AG09319 (cell line): Measurements from ENCODE around the gene AVEN.

Source experiments
- DNase-seq: peaks from one replicate; pipeline ENCODE4 v3.0.0-alpha.2; 2010; ENCODE audit warnings: low read depth; ENCODE audit errors: extremely low read depth
- TF ChIP-seq, protein P1 (sequence below): IDR thresholded peaks from 2 replicates; pipeline ENCODE4 v1.5.1; 2011; ENCODE audit warnings: low read depth, mild to moderate bottlenecking, inconsistent platforms, low read length, moderate library complexity

The AVEN gene

GRCh38 chr15:33882921-33883320 is 156.1 kb downstream of the AVEN start:
- TF ChIP-seq, protein P1, sequence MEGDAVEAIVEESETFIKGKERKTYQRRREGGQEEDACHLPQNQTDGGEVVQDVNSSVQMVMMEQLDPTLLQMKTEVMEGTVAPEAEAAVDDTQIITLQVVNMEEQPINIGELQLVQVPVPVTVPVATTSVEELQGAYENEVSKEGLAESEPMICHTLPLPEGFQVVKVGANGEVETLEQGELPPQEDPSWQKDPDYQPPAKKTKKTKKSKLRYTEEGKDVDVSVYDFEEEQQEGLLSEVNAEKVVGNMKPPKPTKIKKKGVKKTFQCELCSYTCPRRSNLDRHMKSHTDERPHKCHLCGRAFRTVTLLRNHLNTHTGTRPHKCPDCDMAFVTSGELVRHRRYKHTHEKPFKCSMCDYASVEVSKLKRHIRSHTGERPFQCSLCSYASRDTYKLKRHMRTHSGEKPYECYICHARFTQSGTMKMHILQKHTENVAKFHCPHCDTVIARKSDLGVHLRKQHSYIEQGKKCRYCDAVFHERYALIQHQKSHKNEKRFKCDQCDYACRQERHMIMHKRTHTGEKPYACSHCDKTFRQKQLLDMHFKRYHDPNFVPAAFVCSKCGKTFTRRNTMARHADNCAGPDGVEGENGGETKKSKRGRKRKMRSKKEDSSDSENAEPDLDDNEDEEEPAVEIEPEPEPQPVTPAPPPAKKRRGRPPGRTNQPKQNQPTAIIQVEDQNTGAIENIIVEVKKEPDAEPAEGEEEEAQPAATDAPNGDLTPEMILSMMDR: no peak
- DNase-seq: no peak

GRCh38 chr15:33874156-33874555 is 164.8 kb downstream of the AVEN start:
- TF ChIP-seq, protein P1: no peak

GRCh38 chr15:33872416-33873106 is 166.4 kb downstream of the AVEN start:
- TF ChIP-seq, protein P1: no peak
- DNase-seq: no peak

More at GRCh38 chr15:33874156-33874555, 164.8 kb downstream of the AVEN start:
- no peak for DNase-seq

DNA sequence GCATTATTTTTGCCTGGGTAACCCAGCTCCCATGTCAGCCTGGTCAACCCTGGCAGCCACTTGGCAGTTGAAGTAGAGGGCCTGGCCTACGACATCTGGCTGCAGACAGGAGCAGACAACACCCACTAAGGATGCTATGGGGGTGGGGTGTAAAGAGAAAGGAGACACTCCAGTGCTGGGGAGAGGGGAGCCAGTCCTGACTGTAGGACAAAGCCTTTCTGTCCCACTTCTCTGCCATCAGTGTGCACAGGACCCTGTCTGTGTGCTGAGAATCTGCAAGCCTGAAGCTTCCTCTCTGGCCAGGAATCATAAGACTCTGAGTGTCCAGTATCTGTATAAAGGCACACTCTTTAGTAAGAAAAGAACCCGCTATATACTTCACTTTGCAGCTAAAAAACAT is 167.0 kb downstream of the AVEN start:
- DNase-seq: no peak
- TF ChIP-seq, protein P1: no peak

DNA sequence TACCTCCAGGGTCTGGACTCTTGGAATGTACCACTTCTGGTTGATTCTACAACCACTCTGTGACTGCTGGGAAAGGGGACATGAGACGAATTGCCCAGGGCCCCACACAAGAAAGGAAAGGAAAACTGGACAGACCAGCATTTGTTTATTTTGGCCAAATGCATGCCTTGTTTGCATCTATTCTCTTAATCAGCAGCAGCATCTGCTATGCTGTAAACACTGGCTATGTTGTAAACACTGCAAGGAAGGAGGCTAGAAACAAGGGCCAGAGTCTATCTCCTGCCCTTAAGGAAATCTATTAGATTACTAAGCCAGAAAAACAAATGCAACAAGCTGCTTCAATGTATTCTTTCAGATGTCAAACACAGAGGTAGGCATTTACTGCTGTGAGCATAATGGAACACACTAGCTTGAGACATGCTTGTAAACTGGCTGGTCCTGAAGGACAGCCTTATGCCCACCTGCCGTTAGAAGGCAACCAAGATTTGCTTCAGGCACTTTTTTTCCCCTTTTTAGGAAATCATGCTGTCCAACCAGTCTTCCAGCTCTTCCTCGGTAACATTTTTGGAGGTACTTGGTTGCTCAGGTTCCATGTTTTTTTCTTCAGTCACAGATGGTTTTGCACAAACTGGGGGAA is 172.8 kb downstream of the AVEN start:
- no peak for DNase-seq
- TF ChIP-seq, protein P1: no peak

DNA sequence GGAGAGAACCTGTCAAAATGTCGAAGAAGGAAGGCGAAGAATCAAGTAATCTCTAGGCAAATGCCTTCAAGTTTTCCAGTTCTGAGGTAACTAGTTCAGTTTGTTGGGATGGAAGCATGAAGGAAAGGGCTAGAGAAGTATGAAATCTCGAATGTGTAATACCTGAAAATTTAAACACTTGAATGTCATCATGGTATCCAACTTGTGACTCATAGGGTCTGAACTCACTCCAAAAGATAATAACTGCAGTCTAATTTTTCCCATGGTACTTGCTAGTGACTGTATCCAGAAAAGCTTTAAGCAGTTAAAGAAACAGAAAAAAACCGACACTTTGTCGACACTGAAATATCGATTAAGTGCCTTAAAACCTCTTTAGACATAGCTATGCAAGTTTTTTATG is 173.6 kb downstream of the AVEN start:
- DNase-seq: no peak
- TF ChIP-seq, protein P1: no peak

DNA sequence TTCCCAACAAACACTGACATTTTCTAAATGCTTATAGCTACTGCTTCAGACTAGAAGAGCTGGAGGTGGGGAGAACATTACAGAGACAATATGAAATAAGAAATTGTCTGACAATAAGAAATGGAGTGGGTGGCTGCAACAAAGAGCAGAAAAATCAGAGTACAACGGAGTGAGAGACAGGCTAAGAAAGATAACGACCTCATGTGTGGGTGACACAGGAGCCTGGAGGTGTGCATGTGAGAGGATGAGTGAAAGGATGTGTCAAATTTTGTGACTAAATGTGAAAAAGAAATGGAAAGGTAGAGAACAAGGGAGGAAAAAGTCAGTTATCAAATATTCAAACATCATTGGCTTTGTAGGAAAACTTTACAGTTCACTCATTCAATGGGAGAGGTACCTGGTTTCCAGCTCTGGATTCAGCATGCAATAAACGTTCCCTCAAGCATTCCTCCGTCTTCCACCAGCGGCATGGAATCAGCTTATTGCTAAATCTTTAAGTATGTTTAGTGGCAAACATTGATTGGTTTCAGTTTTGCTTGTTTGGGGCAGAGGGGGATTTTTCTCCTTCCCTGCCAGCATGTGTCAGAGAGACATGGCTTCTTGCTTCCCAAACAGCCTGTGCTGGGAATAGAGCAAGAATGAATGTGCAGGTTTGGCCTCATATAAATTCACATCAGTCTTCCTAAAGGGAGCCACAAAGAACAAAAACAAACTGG is 174.5 kb downstream of the AVEN start:
- no peak for DNase-seq
- TF ChIP-seq, protein P1: no peak
